GM23338 (cell line): Measurements from ENCODE around the gene RBM43.

Experiments
- CTCF ChIP-seq, 2 experiments: fragments of 200-600 bp in 1 of 2; sonication (generic) in 1 of 2; conservative IDR thresholded peaks; 2 replicates each; pipeline versions ENCODE4 v1.5.1 to v1.6.1; 2016 to 2017; ENCODE audit warnings: antibody characterized with exemption in 2 of 2, low read depth in 2 of 2, mild to moderate bottlenecking in 2 of 2, moderate library complexity in 1 of 2
- EZH2 ChIP-seq: fragments of 200-600 bp; sonication (generic); IDR thresholded peaks from one replicate; pipeline ENCODE4 v1.8.0; 2017; ENCODE audit warnings: antibody characterized with exemption, mild to moderate bottlenecking, low read depth; ENCODE audit not compliant: unreplicated experiment
- EZH2phosphoT487 ChIP-seq: fragments of 200-600 bp; sonication (generic); IDR thresholded peaks from one replicate; pipeline ENCODE4 v1.8.1; 2018; ENCODE audit warnings: antibody characterized with exemption; ENCODE audit not compliant: unreplicated experiment
- POLR2AphosphoS5 ChIP-seq: IDR thresholded peaks from 2 replicates; pipeline ENCODE4 v1.6.1; 2016; ENCODE audit warnings: antibody characterized with exemption, low read depth

DNA sequence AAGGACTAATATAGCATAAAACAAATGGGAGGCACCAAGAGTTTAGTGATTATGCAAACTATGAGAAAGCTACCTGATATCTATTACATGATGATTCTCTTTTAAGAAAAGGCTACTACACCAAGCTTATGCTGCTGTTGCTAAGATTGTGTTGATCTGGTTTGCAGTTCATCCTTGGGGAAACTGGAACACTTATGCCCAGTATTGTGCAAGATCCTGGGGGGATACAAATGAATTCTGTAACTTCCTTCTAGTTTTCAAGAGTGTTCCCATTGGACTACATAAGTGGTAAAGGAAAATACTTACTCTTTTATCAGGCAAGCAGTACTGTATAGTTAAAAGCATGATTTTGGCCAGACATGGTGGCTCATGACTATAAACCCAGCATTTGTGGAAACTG, 30.9 kb upstream of the RBM43 start:
- no peak for TF ChIP-seq EZH2
- TF ChIP-seq EZH2phosphoT487, result no peak
- no peak for TF ChIP-seq CTCF (conservative IDR thresholded peaks at IDR 0.05; ENCODE audit: low read depth in 2 of 2)
- TF ChIP-seq POLR2AphosphoS5, result no peak
